GM18508 (cell line): ENCODE measurements around the gene CLDN22.
A peak's percentile ranks its signal among the peaks of the same experiment; 100 is the strongest.
"Not testable (repeated sequence)": the region's sequence is repeated elsewhere in the genome, so short reads cannot be mapped to it uniquely, and the experiment has no call there.

Experiments used
- ATAC-seq: cut with Tn5 transposase; IDR thresholded peaks from one replicate; pipeline ENCODE4 v1.9.1; 2021; ENCODE audit warnings: moderate number of reproducible peaks; ENCODE audit not compliant: insufficient read depth, unreplicated experiment

The CLDN22 gene

GRCh38 chr4:183324056-183324455, 4.0 kb upstream of the CLDN22 start:
- ATAC-seq: not testable (repeated sequence)

- ATAC-seq: no peak
Measured at GRCh38 chr4:183323295-183323694, 3.2 kb upstream of the CLDN22 start.

- no peak for ATAC-seq
Measured at GRCh38 chr4:183322326-183322725, 2.2 kb upstream of the CLDN22 start, which contains the start of gene CLDN24. CLDN24 (minus strand) TSS chr4:183322426; CDS start chr4:183322426, 0 bp downstream.

- ATAC-seq: no peak
Measured at GRCh38 chr4:183321516-183321915, 1.4 kb upstream of the CLDN22 start.

- no peak for ATAC-seq
Measured at GRCh38 chr4:183321079-183321478, 1.0 kb upstream of the CLDN22 start.

- ATAC-seq: no peak
Measured at GRCh38 chr4:183318656-183319055, 1.4 kb downstream of the CLDN22 start.

- no peak for ATAC-seq
Measured at GRCh38 chr4:183314806-183315205, 5.3 kb downstream of the CLDN22 start.

GRCh38 chr4:183314336-183314735, 5.7 kb downstream of the CLDN22 start:
- ATAC-seq: no peak

GRCh38 chr4:183312841-183313240, 7.2 kb downstream of the CLDN22 start:
- ATAC-seq: no peak

GRCh38 chr4:183306811-183307210, 13.3 kb downstream of the CLDN22 start:
- no peak for ATAC-seq

- ATAC-seq: no peak
Measured at GRCh38 chr4:183304538-183304937, 15.5 kb downstream of the CLDN22 start.

- no peak for ATAC-seq
Measured at GRCh38 chr4:183304067-183304466, 16.0 kb downstream of the CLDN22 start.

- no peak for ATAC-seq
Measured at GRCh38 chr4:183303301-183303700, 16.8 kb downstream of the CLDN22 start.

- ATAC-seq: no peak
Measured at GRCh38 chr4:183300655-183301054, 19.4 kb downstream of the CLDN22 start.

- ATAC-seq: no peak
Measured at GRCh38 chr4:183300070-183300469, 20.0 kb downstream of the CLDN22 start.

- no peak for ATAC-seq
Measured at GRCh38 chr4:183299464-183299863, 20.6 kb downstream of the CLDN22 start.

- ATAC-seq: peak; percentile 66
Measured at GRCh38 chr4:183297675-183298074, 22.4 kb downstream of the CLDN22 start.

GRCh38 chr4:183295711-183296110, 24.4 kb downstream of the CLDN22 start:
- ATAC-seq: no peak

- no peak for ATAC-seq
Measured at GRCh38 chr4:183291070-183291469, 29.0 kb downstream of the CLDN22 start.

GRCh38 chr4:183289688-183290087, 30.4 kb downstream of the CLDN22 start:
- no peak for ATAC-seq

- ATAC-seq: no peak
Measured at GRCh38 chr4:183288955-183289354, 31.1 kb downstream of the CLDN22 start.

- ATAC-seq: peak; percentile 71
Measured at GRCh38 chr4:183287677-183288076, 32.4 kb downstream of the CLDN22 start.

GRCh38 chr4:183287309-183287659, 32.8 kb downstream of the CLDN22 start:
- peak; percentile 72 for ATAC-seq
